COLO668 (cell line): ENCODE results near the gene PLA2G7.

Source experiments
- DNase-seq: peaks from one replicate; lab custom pipeline; 2025; ENCODE audit not compliant: unreplicated experiment; lab: John Stamatoyannopoulos, UW

PLA2G7 gene

DNA sequence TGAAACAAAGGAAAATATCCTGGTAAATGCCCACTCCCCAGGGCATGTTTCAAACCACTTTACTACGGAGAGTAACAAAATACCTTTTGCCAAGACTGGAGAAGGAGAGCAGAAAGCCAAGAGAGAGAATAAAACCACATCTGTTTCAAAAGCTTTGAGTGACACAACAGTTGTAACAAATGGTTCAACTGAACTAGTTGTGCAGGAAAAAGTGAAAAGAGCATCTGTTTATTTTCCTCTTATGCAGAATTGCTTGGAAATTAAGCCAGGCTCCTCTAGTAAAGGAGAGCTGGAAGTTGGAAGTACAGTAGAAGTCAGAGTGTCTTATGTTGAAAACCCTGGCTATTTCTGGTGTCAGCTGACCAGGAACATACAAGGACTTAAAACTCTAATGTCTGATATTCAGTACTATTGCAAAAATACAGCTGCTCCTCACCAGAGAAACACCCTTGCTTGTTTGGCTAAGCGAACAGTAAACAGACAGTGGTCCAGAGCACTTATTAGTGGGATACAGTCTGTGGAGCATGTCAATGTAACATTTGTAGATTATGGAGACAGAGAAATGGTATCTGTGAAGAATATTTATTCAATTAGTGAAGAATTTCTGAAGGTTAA lies 44.9 kb downstream of the PLA2G7 start:
- no peak for DNase-seq

DNA sequence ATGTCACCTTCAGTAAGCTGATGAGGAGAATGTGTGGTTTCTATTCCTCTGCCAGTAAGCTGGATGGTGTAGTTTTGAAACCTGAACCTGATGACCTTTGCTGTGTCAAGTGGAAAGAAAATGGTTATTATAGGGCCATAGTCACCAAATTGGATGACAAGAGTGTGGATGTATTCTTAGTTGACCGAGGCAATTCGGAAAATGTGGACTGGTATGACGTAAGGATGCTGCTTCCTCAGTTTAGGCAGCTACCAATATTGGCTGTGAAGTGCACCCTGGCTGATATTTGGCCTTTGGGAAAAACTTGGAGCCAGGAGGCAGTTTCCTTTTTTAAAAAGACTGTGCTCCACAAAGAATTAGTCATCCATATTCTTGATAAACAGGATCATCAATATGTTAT lies 45.5 kb downstream of the PLA2G7 start:
- DNase-seq, result no peak

DNA sequence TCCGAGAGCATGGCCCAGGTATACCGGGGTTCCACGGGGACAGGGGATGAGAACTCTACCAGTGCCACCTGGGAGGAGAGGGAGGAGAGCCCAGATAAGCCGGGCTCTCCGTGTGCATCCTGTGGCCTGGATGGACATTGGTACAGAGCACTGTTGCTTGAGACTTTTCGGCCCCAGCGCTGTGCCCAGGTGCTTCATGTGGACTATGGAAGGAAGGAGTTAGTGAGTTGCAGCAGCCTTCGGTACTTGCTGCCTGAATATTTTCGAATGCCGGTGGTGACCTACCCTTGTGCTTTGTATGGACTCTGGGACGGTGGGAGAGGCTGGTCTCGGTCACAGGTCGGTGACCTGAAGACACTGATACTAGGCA lies 46.2 kb downstream of the PLA2G7 start:
- DNase-seq, result no peak

DNA sequence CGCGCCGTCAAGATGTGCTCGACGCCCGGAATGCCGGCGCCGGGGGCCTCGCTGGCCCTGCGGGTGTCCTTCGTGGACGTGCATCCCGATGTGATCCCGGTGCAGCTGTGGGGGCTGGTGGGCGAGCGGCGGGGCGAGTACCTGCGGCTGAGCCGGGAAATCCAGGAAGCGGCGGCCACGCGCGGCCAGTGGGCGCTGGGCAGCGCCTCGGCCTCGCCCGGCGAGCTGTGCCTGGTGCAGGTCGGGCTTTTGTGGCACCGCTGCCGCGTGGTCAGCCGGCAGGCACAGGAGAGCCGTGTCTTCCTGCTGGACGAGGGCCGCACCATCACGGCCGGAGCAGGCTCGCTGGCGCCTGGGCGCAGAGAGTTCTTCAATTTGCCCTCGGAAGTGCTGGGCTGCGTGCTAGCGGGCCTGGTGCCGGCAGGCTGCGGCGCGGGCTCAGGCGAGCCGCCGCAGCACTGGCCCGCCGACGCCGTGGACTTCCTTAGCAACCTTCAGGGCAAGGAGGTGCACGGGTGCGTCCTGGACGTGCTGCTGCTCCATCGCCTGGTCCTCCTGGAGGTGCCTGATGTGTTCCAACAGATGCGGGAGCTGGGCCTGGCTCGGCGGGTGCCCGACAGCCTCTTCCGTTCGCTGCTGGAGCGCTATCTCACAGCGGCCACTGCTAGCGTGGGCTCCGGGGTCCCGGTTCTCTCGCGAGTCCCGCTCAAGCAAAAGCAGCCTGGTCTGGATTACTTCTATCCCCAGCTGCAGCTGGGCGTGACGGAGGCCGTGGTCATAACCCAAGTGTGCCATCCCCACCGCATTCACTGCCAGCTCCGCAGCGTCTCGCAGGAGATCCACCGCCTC lies 46.8 kb downstream of the PLA2G7 start:
- no peak for DNase-seq

DNA sequence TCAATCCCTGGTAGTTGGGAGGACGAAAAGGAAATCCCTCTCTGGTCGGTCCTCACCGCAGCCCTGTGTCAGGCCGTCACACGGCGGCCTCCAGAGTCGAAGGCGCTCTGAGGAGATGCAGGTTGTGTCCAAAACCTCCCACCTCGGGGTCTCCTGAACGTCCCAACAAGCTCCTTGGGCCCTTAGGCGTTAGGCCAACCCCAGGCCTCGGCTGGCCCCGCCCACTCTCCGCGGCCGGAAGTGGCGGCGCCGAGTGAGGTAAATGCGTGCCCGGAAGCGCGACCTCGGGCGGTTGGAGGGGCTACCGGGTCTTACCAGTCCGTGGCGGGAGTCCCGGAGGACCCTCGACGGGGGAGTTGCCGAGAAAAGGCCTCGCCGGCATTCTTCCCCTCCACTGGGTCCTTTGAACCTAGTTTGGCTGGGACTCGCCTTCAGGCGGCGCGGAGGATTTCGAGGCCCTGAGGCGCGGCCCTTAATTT lies 47.5 kb downstream of the PLA2G7 start, which contains the start of gene TDRD6:
Gene TDRD6 (plus strand): TSS at position 267 of the 479 bp plus-strand sequence. CDS start 244 bp downstream, outside the sequence.
- no peak for DNase-seq

DNA sequence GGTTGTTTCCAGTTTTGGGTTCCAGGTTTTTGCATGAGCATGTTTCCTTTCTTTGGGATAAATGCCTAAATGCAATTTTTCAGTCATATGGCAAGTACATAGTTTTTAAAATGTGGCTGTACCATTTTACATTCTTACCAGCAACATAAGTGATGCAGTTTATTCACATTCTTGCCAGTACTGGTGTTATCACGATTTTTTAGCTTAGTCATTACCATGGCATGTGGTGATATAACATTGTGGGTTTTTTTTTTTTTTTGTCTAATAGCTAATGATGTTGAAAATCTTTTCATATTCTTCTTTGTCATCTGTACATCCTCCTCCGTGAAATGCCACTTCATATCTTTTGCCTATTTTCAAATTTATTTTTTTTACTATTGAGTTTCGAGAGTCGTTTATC lies 50.4 kb downstream of the PLA2G7 start:
- DNase-seq, result no peak

DNA sequence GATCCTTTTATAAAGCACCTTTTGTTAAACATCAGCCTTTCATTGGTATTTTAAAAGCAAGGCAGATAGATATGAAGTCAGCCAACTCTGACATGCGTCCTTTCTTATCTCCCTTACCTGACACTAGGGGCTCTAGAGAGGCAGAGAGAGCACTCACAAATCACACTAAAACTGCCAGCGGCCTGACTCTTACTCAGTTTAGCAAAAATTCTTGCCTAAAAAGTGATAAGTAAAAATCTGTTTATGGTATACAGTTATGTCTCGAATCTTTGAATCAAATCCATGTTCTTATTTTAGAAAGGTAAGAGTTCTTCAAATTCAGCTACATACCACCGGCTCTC lies 57.9 kb downstream of the PLA2G7 start:
- DNase-seq, result no peak

DNA sequence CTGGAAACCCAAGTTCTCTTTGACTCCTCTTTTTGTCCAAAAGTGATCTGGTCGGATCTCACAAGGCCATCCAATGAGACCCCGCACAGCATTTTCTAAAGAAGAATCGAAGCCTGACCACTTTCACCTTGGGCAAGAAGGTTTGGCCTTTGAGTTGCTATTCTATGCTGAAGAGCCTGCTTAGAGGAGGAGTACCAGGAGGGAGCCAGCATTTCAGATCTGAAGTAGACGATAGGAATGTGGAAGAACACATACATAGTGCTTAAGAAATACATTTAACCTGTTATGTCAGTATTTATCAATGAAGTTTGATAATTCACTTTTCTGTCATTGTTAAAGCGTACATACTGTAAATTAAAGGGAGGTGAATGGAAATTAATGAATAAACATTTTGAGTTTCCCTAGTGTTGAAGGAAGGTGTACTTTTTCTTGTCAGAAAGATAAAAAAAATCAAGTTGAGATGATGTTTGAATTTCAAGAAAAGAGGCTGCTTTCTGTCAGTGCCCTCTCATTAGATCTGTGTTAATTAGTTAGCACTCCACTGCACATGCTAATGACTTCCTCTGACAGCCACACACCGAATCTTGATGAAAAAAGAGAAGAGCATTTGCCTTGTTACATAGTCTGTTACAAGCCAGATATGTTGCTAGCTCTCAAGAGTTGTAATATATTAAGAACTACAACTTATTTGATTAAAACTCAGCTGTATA lies 58.4 kb downstream of the PLA2G7 start:
- DNase-seq, result no peak

DNA sequence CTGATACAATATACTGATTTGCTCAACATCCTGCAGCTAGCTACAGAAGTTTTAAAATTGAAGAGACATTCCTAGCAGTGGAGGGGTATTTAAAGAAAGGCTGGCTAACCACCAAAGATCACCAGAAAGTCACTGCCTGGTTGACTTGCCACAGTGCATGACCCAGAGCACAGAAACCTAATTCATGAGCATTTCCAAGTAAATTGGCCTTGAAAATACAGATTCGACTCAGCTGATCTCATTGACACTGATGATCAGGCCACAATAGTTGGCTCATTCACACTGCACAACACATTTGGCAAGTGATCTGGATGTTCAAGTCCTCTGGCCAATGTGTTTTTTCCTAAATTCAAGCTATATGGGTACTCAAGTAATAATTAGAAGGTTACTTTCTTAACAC lies 60.8 kb downstream of the PLA2G7 start:
- no peak for DNase-seq

DNA sequence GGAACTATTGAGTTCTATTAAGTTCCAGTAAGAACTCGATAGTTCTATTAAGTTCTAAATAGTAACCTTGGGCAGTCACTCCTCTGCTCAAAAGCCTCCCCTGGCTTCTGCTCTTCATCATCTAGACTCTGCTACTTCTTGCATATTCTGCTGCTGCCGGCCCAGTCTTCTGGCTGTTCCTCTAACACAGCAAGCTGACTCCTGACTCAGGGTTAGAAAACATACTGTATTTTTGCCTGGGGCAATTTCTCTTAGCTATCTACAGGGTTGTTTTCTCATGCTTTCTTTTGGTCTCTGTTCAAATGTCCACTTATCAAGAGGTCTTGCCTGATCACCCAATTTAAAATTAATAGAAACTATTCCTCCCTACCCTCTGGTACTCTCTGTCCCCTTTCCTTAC lies 67.8 kb downstream of the PLA2G7 start:
- no peak for DNase-seq

DNA sequence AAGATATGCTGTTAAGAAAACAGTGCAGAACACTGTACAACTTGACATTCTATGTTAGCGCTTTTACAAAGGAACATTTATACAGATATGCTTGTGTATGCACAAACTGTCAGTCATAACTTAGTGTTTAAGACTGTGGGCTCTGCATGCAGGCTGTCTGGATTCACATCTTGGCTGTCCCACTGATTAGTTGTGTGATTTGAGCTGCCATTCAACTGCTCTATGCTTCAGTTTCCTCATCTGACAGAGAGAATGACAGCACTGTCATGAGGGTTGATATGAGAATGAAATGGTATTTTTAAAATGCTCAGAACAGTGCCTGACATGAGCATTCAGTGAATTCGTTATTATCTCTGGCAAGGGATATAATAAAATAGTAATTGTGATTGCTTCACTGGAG lies 73.7 kb downstream of the PLA2G7 start:
- no peak for DNase-seq

DNA sequence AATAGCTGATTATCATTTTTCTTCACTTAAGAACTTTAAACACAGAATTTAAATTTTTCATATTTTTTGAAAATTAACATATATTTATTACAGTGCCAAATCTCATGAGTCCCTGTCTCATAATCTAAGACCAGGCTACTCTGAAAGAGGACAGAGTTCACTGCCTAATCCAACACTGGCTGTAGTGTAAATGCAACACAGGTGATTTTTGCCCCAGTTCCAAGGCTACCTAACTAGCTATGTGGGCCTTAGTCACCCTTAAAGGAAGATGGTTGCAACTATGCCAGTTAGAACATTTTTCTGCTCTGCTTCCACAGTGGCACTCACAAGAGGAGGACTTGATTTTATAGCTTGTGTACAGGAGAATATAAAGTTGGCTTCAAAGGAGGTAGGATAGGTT lies 77.5 kb downstream of the PLA2G7 start:
- DNase-seq, result no peak

DNA sequence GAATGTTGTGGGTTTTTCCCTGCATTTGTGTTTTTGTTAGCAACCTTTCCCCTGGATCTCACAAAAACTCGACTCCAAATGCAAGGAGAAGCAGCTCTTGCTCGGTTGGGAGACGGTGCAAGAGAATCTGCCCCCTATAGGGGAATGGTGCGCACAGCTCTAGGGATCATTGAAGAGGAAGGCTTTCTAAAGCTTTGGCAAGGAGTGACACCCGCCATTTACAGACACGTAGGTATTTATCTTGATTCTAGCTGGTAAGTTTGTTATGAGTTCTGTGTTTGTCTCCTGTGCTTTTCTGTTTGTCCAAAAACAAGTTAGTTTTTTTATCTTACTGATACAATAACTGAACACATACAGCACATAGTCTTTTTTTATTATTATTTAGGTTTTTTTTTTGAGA lies 79.4 kb downstream of the PLA2G7 start:
- no peak for DNase-seq
